Colonic mucosa (tissue), 4 donors: ENCODE data around the gene MKNK2. TPM values are rescaled to one million over a fixed set of nuclear protein-coding genes. Genes with fewer than 3 reads are reported as not detected.
"Not testable (repeated sequence)": the region's sequence is repeated elsewhere in the genome, so short reads cannot be mapped to it uniquely, and the experiment has no call there.

ENCODE experiments used
- DNase-seq: peaks from one replicate; pipeline ENCODE4 v3.0.0-alpha.2; 2020
- H3K27ac ChIP-seq: fragments of 200-600 bp; one replicate; pipeline ENCODE4 v1.8.0; 2021
- H3K27me3 ChIP-seq: fragments of 200-600 bp; one replicate; pipeline ENCODE4 v1.8.0; 2021
- H3K36me3 ChIP-seq: fragments of 200-600 bp; one replicate; pipeline ENCODE4 v1.8.0; 2021
- H3K4me1 ChIP-seq: fragments of 200-600 bp; one replicate; pipeline ENCODE4 v1.8.0; 2021; ENCODE audit warnings: mild to moderate bottlenecking
- H3K4me3 ChIP-seq: fragments of 200-600 bp; one replicate; pipeline ENCODE4 v1.8.0; 2021
- H3K9ac ChIP-seq, 2 donors: one replicate each; pipeline ENCODE4 v1.7.0; 2013; ENCODE audit warnings: control low read depth in 2 of 2, low read depth in 2 of 2, low read length in 2 of 2
- H3K9me3 ChIP-seq: fragments of 200-600 bp; one replicate; pipeline ENCODE4 v1.8.0; 2021
- intact Hi-C: fragments of 100-400 bp; cut with DNase I; formaldehyde crosslinking; loops from one replicate; pipeline ENCODE4 v1.14.1; 2022
- total RNA-seq, 2 donors: library from RNA; stranded (reverse); fragmentation: NEBNext Ultra II Directional in 1 of 2; extraction: Animal tissue kit (Norgen Biotek cat#: 25700) in 1 of 2; gene quantifications; one replicate each; pipeline ENCODE4 v1.2.1, GENCODE V29; 2021
- TF ChIP-seq, protein P1 (sequence below): fragments of 200-600 bp; IDR thresholded peaks from one replicate; pipeline ENCODE4 v1.8.0; 2022; ENCODE audit warnings: antibody characterized with exemption, mild to moderate bottlenecking
- donor health status: healthy.
- donor health status: DM: no; HTN: no; CAD: no.
- donor health status: DM: no; HTN: no; CAD: no.

MKNK2 gene
- total RNA-seq, 2 donors from 2014 or later = 358 to 589 TPM

DNA sequence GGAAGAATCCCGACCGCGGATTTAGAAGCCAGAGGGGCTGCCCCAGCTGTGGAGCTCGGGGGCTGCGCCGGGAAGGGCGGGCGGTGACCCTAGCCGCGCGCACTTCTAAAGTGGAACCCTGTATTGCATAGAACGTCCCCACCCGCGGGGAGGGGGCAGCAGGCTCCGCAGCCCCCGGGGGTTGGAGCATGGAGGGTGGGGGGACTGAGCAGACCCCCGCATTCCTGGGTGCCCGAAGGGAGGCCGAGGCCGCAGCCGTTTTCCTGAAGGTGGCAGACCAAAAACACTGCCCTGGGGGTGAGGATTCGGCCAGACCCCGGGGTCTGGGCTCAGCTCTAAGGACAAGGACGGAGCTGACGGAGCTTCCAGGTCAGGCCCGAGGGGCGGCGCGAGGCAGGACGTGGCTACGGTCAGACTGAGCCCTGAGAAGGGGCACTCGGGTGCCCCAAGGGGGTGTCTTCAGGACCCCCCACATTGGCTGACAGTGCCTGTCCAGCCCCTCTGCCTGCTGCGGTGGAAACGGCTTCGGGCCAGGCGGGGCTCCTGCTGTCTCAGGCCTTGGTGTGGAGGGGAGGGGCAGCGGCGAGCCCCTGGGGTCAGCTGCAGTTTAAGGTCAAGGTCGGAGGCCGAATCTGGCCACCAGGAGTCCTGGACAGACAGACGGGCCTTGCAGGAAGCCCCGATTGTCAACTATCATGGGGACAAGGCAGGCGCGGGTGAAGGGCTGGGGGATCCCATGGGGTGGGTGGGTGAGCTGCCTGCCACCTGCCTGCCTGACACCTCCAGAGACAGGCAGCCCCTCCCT lies 12.6 kb downstream of the MKNK2 start:
- H3K4me1 ChIP-seq = peaks cover 20% of the 10 kb centered on the region
- no peak overlapping the region for H3K27ac ChIP-seq
- H3K9me3 ChIP-seq = peaks cover 3% of the 10 kb centered on the region
- intact Hi-C loops = no loop called here
- no peaks in the 10 kb centered on the region for H3K27me3 ChIP-seq
- no peak overlapping the region for H3K9ac ChIP-seq
- no peak for DNase-seq
- TF ChIP-seq, protein P1, sequence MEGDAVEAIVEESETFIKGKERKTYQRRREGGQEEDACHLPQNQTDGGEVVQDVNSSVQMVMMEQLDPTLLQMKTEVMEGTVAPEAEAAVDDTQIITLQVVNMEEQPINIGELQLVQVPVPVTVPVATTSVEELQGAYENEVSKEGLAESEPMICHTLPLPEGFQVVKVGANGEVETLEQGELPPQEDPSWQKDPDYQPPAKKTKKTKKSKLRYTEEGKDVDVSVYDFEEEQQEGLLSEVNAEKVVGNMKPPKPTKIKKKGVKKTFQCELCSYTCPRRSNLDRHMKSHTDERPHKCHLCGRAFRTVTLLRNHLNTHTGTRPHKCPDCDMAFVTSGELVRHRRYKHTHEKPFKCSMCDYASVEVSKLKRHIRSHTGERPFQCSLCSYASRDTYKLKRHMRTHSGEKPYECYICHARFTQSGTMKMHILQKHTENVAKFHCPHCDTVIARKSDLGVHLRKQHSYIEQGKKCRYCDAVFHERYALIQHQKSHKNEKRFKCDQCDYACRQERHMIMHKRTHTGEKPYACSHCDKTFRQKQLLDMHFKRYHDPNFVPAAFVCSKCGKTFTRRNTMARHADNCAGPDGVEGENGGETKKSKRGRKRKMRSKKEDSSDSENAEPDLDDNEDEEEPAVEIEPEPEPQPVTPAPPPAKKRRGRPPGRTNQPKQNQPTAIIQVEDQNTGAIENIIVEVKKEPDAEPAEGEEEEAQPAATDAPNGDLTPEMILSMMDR = no peak
- no peak overlapping the region for H3K4me3 ChIP-seq
- peaks cover 27% of the 10 kb centered on the region for H3K36me3 ChIP-seq

DNA sequence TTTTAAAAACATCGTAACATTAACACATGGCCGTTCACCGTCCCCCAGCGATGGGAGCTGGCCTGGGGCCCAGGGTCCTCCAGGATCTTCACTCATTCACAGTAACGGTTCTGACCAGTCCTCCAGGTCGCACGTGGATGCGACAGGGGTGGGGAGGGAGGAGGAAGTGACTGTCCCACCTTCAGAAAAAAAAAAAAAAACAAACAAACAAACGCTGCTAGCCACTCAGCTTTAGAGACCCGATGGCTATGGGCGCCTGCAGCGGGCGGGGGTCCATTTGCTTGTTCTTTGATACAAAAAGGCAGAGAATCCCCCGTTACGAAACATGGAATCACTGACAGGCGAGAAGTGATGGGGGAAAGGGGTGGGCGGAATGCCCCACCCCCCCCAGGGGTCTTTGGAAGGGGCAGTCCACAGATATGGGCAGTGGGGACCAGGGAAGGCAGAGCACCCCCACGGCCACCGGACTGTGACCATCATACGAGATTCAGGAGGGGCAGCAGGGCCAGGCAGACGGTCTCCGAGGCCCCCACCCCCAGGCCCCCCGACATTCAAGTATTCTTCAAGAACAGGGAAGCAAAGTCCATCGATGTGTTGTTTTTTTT lies 13.3 kb downstream of the MKNK2 start:
- Histone ChIP-seq H3K27me3 (no peaks in the 10 kb centered on the region), H3K27ac (no peak overlapping the region), H3K9me3 (peaks cover 3% of the 10 kb centered on the region), H3K4me1 (peaks cover 14% of the 10 kb centered on the region), H3K4me3 (no peak overlapping the region), H3K36me3 (peaks cover 27% of the 10 kb centered on the region), H3K9ac (no peak overlapping the region)
- intact Hi-C loops = no loop called here
- DNase-seq = no peak
- TF ChIP-seq, protein P1 = no peak

DNA sequence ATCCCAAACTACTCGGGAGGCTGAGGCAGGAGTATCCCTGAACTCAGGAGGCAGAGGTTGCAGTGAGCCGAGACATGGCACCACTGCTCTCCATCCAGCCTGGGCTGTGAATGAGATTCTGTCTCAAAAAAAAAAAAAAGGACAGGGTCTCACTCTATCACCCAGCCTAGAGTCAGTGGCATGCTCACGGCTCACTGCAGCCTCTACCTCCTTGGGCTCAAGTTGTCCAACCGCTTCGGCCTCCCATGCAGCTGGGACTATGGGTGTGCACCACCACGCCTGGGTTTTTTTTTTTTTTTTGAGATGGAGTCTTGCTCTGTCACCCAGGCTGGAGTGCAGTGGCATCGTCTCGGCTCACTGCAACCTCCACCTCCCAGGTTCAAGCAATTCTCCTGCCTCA lies 14.6 kb downstream of the MKNK2 start:
- H3K4me1 ChIP-seq = peaks cover 14% of the 10 kb centered on the region

DNA sequence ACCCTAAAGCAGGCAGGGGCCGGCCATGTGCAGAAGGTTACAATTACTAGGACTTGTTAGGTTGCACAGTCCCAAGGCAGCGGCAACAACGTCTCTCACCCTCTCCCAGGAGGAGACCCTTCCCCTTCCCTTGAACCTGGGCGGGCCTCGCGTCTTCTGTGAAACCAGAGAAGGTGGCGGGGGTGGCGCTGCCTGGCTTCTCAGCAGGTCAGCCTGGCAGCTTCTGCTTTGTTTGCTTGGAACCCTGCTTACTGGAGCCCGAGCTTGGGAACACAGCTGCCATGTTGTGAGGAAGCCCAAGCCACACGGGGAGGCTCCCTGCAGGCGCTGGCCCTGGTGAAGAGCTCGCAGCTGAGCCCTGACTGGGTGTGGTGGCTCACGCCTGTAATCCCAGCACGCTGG lies 15.5 kb downstream of the MKNK2 start:
- H3K4me1 ChIP-seq = peaks cover 9% of the 10 kb centered on the region
- no peak overlapping the region for H3K27ac ChIP-seq

More for the DNA sequence above, 14.6 kb downstream of the MKNK2 start:
- no peak overlapping the region for H3K9ac ChIP-seq
- H3K4me3 ChIP-seq = no peak overlapping the region
- no peak for DNase-seq
- peaks cover 3% of the 10 kb centered on the region for H3K9me3 ChIP-seq
- no peaks in the 10 kb centered on the region for H3K27me3 ChIP-seq
- intact Hi-C loops = no loop called here
- TF ChIP-seq, protein P1 = no peak
- no peak overlapping the region for H3K27ac ChIP-seq
- peaks cover 27% of the 10 kb centered on the region for H3K36me3 ChIP-seq

DNA sequence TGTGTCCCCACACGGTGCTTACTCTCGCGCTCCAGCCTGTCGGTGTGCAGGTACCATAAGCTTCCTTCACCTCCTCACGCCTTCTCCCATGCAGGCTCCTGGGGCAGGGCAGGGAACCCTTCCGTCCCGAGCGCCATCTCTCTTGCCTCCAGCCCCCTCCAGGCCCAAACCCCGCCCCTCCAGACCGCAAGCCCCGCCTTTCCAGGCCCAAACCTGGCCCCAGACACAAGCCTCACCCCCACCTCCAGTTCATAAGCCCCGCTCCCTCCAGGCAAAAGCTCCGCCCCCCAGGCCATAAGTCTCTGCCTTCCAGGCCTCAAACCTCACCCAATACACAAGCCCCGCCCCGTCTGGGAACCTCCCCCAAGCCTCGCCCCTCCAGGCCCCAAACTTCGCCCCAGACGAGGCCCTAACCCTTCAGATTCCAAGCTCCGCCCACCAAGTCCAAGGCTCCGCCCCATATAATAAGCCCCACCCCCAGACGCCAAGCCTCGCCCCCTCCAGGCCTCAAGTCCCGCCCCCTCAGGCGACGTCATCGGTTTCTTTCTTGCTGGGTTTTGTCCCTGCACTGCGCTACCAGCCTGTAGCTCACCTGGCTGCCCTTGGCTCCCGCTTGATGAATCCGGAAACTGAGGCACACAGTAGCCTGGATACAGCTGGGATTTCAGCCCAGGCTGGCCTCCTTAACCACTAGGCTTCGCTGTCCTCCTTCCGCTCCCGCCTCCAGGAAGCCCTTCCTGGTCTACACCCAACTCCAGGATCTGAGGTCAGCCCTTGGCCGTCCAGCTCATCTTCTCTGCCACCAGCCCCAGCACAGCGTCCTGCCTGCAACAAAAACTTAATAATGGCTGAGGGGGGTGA lies 16.1 kb downstream of the MKNK2 start:
- no peak overlapping the region for H3K9ac ChIP-seq
- H3K27ac ChIP-seq = peak overlapping the region; percentile 47
- intact Hi-C loops = no loop called here
- no peaks in the 10 kb centered on the region for H3K27me3 ChIP-seq
- peaks cover 9% of the 10 kb centered on the region for H3K4me1 ChIP-seq
- no peak overlapping the region for H3K4me3 ChIP-seq
- TF ChIP-seq, protein P1 = no peak
- H3K9me3 ChIP-seq = peaks cover 3% of the 10 kb centered on the region
- peaks cover 16% of the 10 kb centered on the region for H3K36me3 ChIP-seq
- peak; percentile 91 for DNase-seq

More for the DNA sequence above, 15.5 kb downstream of the MKNK2 start:
- no peak overlapping the region for H3K9ac ChIP-seq
- H3K27me3 ChIP-seq = no peaks in the 10 kb centered on the region
- TF ChIP-seq, protein P1 = no peak
- peaks cover 23% of the 10 kb centered on the region for H3K36me3 ChIP-seq
- H3K4me3 ChIP-seq = no peak overlapping the region
- H3K9me3 ChIP-seq = peaks cover 3% of the 10 kb centered on the region
- intact Hi-C loops = no loop called here
- no peak for DNase-seq

DNA sequence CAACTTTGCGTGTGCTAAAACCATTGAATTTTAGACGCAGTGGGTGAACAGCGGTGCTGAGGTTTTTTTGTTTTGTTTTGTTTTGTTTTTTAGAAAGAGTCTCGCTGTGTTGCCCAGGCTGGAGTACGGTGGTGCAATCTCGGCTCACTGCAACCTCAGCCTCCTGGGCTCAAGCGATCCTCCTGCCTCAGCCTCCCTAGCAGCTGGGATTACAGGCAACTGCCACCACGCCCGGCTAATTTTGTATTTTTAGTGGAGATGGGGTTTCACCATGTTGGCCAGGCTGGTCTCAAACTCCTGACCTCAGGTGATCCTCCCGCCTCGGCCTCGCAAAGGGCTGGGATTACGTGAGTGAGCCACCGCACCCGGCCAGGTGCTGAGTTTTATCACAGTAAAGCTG lies 16.8 kb downstream of the MKNK2 start:
- not testable (repeated sequence) for H3K4me3 ChIP-seq, H3K4me1 ChIP-seq

More for the DNA sequence above, 16.8 kb downstream of the MKNK2 start:
- H3K27me3 ChIP-seq, H3K9ac ChIP-seq, H3K9me3 ChIP-seq, intact Hi-C loops, DNase-seq: not testable (repeated sequence)
- Histone ChIP-seq H3K27ac (peak overlapping the region; percentile 47), H3K36me3 (peaks cover 10% of the 10 kb centered on the region)
